ENCODE measurements around the gene SLC18A2.

GRCh38 chr10:117260084-117260483 lies 19.2 kb downstream of the SLC18A2 start:
- TF ChIP-seq CTCF (IDR thresholded peaks at IDR 0.05 in 2 of 3, conservative IDR thresholded peaks at IDR 0.05 in 1 of 3; ENCODE audit: insufficient read depth in 2 of 3, low read depth in 1 of 3, low read length in 3 of 3) (no peak), PREB (CRISPR knock-in tag; IDR thresholded peaks at IDR 0.05) (no peak), TEAD4 (IDR thresholded peaks at IDR 0.05; ENCODE audit: low read length) (no peak), TEAD4 (CRISPR knock-in tag; IDR thresholded peaks at IDR 0.05; ENCODE audit: borderline replicate concordance) (no peak), ZKSCAN1 (IDR thresholded peaks at IDR 0.05; ENCODE audit: low read depth, low read length) (no peak), ETV6 (IDR thresholded peaks at IDR 0.05; ENCODE audit: borderline replicate concordance in 1 of 2, low read depth in 2 of 2, low read length in 1 of 2) (no peak), ETV6 (CRISPR knock-in tag; IDR thresholded peaks at IDR 0.05; ENCODE audit: borderline replicate concordance) (no peak), PCBP2 (IDR thresholded peaks at IDR 0.05; ENCODE audit: low read depth, low read length, poor library complexity, severe bottlenecking) (no peak), SRF (CRISPR knock-in tag; IDR thresholded peaks at IDR 0.05) (no peak), E2F1 (CRISPR knock-in tag; IDR thresholded peaks at IDR 0.05) (no peak), LARP7 (IDR thresholded peaks at IDR 0.05) (no peak)
